ENCODE measurements around the gene SPTLC3. TPM values are rescaled to one million over a fixed set of nuclear protein-coding genes. Genes with fewer than 3 reads are reported as not detected.
A peak's percentile ranks its signal among the peaks of the same experiment; 100 is the strongest.

SPTLC3 gene
- total and polyA plus RNA-seq, 2 of the 13 experiments (the other 11 are each of a cell fraction or from before 2014, with no cell fraction given): 20.5 to 95.6 TPM

DNA sequence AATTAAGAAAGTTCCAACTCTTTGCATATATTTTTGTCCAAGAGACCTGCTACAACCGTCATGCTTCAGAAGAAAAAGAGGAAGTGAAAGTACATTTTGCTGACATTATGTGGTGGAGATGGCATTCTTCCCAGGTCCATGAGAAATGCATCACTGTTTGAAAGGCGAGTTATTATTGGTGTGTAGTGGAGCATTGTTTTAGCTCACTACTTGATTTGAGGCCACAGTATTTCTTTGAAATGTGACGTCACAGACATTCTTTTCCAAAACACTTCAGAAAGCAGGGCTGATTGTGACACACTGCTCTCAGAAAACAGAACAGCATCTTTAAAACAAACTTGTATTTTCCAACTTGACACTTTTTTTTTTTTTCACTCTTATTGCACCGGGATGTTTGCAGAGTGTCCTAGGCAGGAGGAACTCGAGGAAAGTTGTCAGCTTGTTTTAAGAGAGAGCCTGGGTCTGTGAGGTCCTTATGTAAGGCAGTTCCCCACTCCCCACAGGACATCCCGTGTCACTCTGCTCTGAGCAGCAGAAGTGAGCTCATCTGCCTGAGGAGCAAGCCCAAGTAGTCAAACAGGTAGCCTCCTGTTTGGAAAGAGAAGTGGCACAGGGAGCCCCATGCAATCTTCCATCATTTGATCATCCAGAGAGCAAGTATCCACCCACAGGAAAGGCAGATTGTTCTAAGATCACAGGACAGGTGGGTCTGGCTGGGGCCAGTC lies 1.1 kb downstream of the SPTLC3 start (continued):
- TF ChIP-seq, protein P1, sequence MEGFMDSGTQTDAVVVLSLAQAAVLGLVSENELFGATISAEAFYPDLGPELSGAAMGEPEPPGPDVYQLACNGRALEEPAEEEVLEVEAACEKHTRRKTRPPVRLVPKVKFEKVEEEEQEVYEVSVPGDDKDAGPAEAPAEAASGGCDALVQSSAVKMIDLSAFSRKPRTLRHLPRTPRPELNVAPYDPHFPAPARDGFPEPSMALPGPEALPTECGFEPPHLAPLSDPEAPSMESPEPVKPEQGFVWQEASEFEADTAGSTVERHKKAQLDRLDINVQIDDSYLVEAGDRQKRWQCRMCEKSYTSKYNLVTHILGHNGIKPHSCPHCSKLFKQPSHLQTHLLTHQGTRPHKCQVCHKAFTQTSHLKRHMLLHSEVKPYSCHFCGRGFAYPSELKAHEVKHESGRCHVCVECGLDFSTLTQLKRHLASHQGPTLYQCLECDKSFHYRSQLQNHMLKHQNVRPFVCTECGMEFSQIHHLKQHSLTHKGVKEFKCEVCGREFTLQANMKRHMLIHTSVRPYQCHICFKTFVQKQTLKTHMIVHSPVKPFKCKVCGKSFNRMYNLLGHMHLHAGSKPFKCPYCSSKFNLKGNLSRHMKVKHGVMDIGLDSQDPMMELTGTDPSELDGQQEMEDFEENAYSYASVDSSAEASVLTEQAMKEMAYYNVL (CRISPR knock-in tag; IDR thresholded peaks at IDR 0.05; ENCODE audit: borderline replicate concordance): no peak
- TF ChIP-seq TCF12 (IDR thresholded peaks at IDR 0.05) (no peak), TCF12 (CRISPR knock-in tag; IDR thresholded peaks at IDR 0.05) (no peak), ADNP (CRISPR knock-in tag; IDR thresholded peaks at IDR 0.05) (no peak), NR2F2 (IDR thresholded peaks at IDR 0.05; ENCODE audit: borderline replicate concordance, low read depth) (no peak), ZBTB14 (CRISPR knock-in tag; IDR thresholded peaks at IDR 0.05) (no peak), ZNF335 (CRISPR knock-in tag; IDR thresholded peaks at IDR 0.05) (no peak), MTA3 (CRISPR knock-in tag; IDR thresholded peaks at IDR 0.05) (no peak), ZNF510 (CRISPR knock-in tag; IDR thresholded peaks at IDR 0.05; ENCODE audit: low read depth) (no peak), NFIB (CRISPR knock-in tag; IDR thresholded peaks at IDR 0.05; ENCODE audit: borderline replicate concordance) (no peak), ZNF468 (CRISPR knock-in tag; IDR thresholded peaks at IDR 0.05) (0 out of 2 replicates have a peak, but pooled peaks have one; percentile 40), MTF1 (CRISPR knock-in tag; IDR thresholded peaks at IDR 0.05) (no peak), GPN1 (CRISPR knock-in tag; IDR thresholded peaks at IDR 0.05; ENCODE audit: borderline replicate concordance) (no peak), FOXK1 (CRISPR knock-in tag; IDR thresholded peaks at IDR 0.05; ENCODE audit: borderline replicate concordance, low read depth) (no peak), ZNF263 (CRISPR knock-in tag; IDR thresholded peaks at IDR 0.05) (no peak), ZBTB4 (CRISPR knock-in tag; IDR thresholded peaks at IDR 0.05; ENCODE audit: borderline replicate concordance) (no peak), ZSCAN12 (CRISPR knock-in tag; IDR thresholded peaks at IDR 0.05) (no peak; the same call in 1 of the 2 replicates)
- TF ChIP-seq, protein P2, sequence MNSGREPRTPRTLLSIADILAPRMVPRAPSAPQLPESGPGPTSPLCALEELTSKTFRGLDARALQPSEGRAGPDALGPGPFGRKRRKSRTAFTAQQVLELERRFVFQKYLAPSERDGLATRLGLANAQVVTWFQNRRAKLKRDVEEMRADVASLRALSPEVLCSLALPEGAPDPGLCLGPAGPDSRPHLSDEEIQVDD (CRISPR knock-in tag; IDR thresholded peaks at IDR 0.05; ENCODE audit: borderline replicate concordance): no peak
- TF ChIP-seq, protein P3, sequence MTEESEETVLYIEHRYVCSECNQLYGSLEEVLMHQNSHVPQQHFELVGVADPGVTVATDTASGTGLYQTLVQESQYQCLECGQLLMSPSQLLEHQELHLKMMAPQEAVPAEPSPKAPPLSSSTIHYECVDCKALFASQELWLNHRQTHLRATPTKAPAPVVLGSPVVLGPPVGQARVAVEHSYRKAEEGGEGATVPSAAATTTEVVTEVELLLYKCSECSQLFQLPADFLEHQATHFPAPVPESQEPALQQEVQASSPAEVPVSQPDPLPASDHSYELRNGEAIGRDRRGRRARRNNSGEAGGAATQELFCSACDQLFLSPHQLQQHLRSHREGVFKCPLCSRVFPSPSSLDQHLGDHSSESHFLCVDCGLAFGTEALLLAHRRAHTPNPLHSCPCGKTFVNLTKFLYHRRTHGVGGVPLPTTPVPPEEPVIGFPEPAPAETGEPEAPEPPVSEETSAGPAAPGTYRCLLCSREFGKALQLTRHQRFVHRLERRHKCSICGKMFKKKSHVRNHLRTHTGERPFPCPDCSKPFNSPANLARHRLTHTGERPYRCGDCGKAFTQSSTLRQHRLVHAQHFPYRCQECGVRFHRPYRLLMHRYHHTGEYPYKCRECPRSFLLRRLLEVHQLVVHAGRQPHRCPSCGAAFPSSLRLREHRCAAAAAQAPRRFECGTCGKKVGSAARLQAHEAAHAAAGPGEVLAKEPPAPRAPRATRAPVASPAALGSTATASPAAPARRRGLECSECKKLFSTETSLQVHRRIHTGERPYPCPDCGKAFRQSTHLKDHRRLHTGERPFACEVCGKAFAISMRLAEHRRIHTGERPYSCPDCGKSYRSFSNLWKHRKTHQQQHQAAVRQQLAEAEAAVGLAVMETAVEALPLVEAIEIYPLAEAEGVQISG (CRISPR knock-in tag; IDR thresholded peaks at IDR 0.05): 0 out of 2 replicates have a peak, but pooled peaks have one; percentile 30
- TF ChIP-seq, protein P4, sequence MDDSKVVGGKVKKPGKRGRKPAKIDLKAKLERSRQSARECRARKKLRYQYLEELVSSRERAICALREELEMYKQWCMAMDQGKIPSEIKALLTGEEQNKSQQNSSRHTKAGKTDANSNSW (CRISPR knock-in tag; IDR thresholded peaks at IDR 0.05; ENCODE audit: borderline replicate concordance): no peak
